ENCODE data around the gene LBX2. TPM values are rescaled to one million over a fixed set of nuclear protein-coding genes. Genes with fewer than 3 reads are reported as not detected.
A peak's percentile ranks its signal among the peaks of the same experiment; 100 is the strongest.

LBX2 gene
- total RNA-seq, 1 experiment from 2014 or later, result 10.1 TPM

DNA sequence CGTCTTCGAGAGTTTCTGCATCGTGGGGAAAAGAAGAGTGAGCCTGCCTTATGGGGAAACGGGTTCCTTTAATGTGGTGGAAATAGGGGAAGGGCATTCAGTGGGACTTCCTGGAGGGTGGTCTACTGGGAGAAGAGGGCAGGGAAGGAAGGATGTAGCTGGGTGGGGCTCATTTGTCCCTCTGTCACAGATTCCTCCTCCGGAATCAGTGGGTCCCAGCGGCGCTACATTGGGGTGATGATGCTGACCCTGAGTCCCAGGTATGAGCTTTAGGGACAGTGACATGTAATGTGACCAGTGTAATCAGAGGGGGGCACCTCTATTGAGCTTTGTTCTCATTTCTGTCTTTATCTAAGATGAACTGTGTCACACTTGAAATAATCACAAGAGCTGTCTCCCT lies 32.3 kb upstream of the LBX2 start (continued):
- no peak for TF ChIP-seq TCF7L2 (IDR thresholded peaks at IDR 0.05; ENCODE audit: borderline replicate concordance, extremely low read depth, insufficient read depth, insufficient read length)
- TF ChIP-seq, protein P1, sequence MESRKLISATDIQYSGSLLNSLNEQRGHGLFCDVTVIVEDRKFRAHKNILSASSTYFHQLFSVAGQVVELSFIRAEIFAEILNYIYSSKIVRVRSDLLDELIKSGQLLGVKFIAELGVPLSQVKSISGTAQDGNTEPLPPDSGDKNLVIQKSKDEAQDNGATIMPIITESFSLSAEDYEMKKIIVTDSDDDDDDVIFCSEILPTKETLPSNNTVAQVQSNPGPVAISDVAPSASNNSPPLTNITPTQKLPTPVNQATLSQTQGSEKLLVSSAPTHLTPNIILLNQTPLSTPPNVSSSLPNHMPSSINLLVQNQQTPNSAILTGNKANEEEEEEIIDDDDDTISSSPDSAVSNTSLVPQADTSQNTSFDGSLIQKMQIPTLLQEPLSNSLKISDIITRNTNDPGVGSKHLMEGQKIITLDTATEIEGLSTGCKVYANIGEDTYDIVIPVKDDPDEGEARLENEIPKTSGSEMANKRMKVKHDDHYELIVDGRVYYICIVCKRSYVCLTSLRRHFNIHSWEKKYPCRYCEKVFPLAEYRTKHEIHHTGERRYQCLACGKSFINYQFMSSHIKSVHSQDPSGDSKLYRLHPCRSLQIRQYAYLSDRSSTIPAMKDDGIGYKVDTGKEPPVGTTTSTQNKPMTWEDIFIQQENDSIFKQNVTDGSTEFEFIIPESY (IDR thresholded peaks at IDR 0.05; ENCODE audit: extremely low read depth, insufficient replicate concordance, low read length), result no peak
- TF ChIP-seq EZH2phosphoT487 (IDR thresholded peaks at IDR 0.05; ENCODE audit: borderline replicate concordance), result no peak
- no peak for TF ChIP-seq SRF (IDR thresholded peaks at IDR 0.05; ENCODE audit: low read depth)
- TF ChIP-seq, protein P2, sequence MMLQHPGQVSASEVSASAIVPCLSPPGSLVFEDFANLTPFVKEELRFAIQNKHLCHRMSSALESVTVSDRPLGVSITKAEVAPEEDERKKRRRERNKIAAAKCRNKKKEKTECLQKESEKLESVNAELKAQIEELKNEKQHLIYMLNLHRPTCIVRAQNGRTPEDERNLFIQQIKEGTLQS (IDR thresholded peaks at IDR 0.05), result no peak
- no peak for TF ChIP-seq YY1 (IDR thresholded peaks at IDR 0.05; ENCODE audit: extremely low read depth, insufficient replicate concordance, low read depth, low read length)

DNA sequence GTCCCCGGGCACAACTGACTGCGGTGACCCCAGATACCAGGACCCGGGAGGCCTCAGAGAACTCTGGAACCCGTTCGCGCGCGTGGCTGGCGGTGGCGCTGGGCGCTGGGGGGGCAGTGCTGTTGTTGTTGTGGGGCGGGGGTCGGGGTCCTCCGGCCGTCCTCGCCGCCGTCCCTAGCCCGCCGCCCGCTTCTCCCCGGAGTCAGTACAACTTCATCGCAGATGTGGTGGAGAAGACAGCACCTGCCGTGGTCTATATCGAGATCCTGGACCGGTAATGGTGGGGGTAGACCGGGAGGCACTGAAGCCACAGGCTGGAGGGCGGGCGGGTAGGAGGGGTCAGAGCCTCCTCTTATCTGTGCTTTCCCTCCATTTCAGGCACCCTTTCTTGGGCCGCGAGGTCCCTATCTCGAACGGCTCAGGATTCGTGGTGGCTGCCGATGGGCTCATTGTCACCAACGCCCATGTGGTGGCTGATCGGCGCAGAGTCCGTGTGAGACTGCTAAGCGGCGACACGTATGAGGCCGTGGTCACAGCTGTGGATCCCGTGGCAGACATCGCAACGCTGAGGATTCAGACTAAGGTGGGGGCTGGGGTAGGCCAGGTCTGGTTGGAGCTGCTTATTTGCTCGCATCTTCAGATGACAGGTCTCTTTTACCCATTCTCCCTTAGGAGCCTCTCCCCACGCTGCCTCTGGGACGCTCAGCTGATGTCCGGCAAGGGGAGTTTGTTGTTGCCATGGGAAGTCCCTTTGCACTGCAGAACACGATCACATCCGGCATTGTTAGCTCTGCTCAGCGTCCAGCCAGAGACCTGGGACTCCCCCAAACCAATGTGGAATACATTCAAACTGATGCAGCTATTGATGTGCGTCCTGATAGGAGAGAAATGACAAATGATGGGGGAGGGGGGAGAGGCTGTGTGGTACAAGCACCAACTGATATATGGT lies 31.1 kb upstream of the LBX2 start:
- peak; percentile 39 for ATAC-seq
- Histone ChIP-seq H3K36me3 (ENCODE audit: control insufficient read depth in 1 of 2, insufficient read depth in 2 of 2, low read length in 2 of 2) (peaks cover 18 to 27% of the 10 kb centered on the region in 2 experiments), H3K9me3 (ENCODE audit: control insufficient read depth in 1 of 2, insufficient read depth in 1 of 2, low read depth in 1 of 2, low read length in 2 of 2) (no peaks in the 10 kb centered on the region), H2AFZ (ENCODE audit: low read depth, low read length, poor library complexity, severe bottlenecking) (no peak overlapping the region), H3K9me2 (ENCODE audit: insufficient read depth) (no peaks in the 10 kb centered on the region), H3K4me2 (ENCODE audit: low read length) (peak overlapping the region; percentile 86), H4K20me1 (ENCODE audit: insufficient read depth) (no peaks in the 10 kb centered on the region), H3K9ac (ENCODE audit: low read length) (peak overlapping the region; percentile 88), H3K4me3 (replicated peaks in 1 of 2; ENCODE audit: low read depth in 1 of 2, low read length in 2 of 2) (peak overlapping the region; percentile 98 to 100), H3K27ac (ENCODE audit: low read depth, low read length) (peak overlapping the region; percentile 76), H3K27me3 (ENCODE audit: insufficient read depth, low read length) (no peaks in the 10 kb centered on the region), H3K79me2 (ENCODE audit: insufficient read depth, low read length) (peaks cover 42% of the 10 kb centered on the region), H3K4me1 (ENCODE audit: control insufficient read depth in 1 of 2, insufficient read depth in 2 of 2, low read length in 2 of 2) (peaks cover 14 to 30% of the 10 kb centered on the region in 2 experiments)
- intact Hi-C loops (cut with micrococcal nuclease), result loop anchor here (1.0 to 5.0 kb wide), 2 partner anchors 24 to 278 kb away; no protein-coding TSS in a partner anchor
- TSS peak; percentile 49 for BruUV-seq (replicated peaks)
- no peak for DNase-seq (ENCODE audit: low read depth, low spot score)
- CTCF ChIA-PET, result interaction anchor here (1.0 to 2.3 kb wide), 4 partner anchors 15 to 195 kb away, joined by 3 to 7 read pairs (median 5); partner anchors contain the start of gene WBP1
- POLR2A ChIA-PET, result interaction anchor here (1.0 to 1.3 kb wide), 4 partner anchors 13 to 58 kb away, joined by 3 to 7 read pairs (median 3); partner anchors contain the start of genes MRPL53 and PCGF1
- TF ChIP-seq POLR2A (IDR thresholded peaks at IDR 0.05; ENCODE audit: borderline replicate concordance, extremely low read depth, insufficient read depth, insufficient read length), result peak; percentile 17
- TF ChIP-seq POLR2AphosphoS5 (IDR thresholded peaks at IDR 0.05; ENCODE audit: low read depth, low read length), result no peak
- RAD21 ChIA-PET (ENCODE audit: low non-redundant PET in 1 of 2, low total read pairs in 2 of 2, uncharacterized antibody in 2 of 2, unreplicated experiment in 2 of 2), result interaction anchor here (0.8 to 1.0 kb wide), 2 partner anchors 48 to 58 kb away, joined by 3 read pairs; partner anchors contain the start of genes CCDC142 (in 1 of the 2), MRPL53 (in 1 of the 2) and TTC31 (in 1 of the 2)
